Activated T-cell treated with anti-CD3 and anti-CD28 coated beads, Interleukin-2, amount 50 U/mL, for 4 hours (primary cell): ENCODE data around the gene MFSD12. TPM values are rescaled to one million over a fixed set of nuclear protein-coding genes. Genes with fewer than 3 reads are reported as not detected.
A peak's percentile ranks its signal among the peaks of the same experiment; 100 is the strongest.

Experiments
- ATAC-seq, 2 donors: fragments of 200-7000 bp; cut with Tn5 transposase; one replicate each; pipeline ENCODE4 v1.10.0; 2021
- DNase-seq: peaks from one replicate; pipeline ENCODE4 v3.0.0-alpha.2; 2020
- H3K27me3 Mint-ChIP-seq: one replicate; pipeline ENCODE4 v1.8.0; 2021; ENCODE audit warnings: low read depth, mixed read lengths
- H3K36me3 Mint-ChIP-seq: one replicate; pipeline ENCODE4 v1.8.0; 2022; ENCODE audit warnings: mixed read lengths; ENCODE audit not compliant: insufficient read depth
- H3K4me1 Mint-ChIP-seq: one replicate; pipeline ENCODE4 v1.8.0; 2021; ENCODE audit warnings: low read depth, mixed read lengths
- H3K4me3 Mint-ChIP-seq: one replicate; pipeline ENCODE4 v1.8.0; 2021; ENCODE audit warnings: mild to moderate bottlenecking, moderate library complexity, mixed read lengths
- H3K9me3 Mint-ChIP-seq: one replicate; pipeline ENCODE4 v1.8.0; 2021; ENCODE audit warnings: mixed read lengths
- total RNA-seq, 3 donors: library from RNA; stranded (reverse); gene quantifications; one replicate each; pipeline ENCODE4 v1.2.1, GENCODE V29; 2021

The MFSD12 gene
- total RNA-seq, 3 donors from 2014 or later = 94.6 to 148 (median 128) TPM

DNA sequence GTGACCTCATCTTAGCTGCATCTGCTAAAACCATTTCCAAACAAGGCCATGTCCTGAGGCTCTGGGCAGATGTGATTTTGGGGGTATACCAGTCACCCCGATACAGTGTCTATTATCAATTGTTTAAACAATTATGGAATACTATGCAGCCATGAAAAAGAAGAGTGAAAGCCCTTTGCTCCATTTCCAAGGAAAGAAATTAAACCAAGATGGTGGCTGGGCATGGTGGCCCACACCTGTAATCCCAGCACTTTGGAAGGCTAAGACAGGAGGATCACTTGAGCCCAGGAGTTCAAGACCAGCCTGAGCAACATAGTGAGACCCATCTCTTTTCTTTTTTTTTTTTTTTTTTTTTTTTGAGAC is 17.6 kb downstream of the MFSD12 start:
- DNase-seq (no peak), ATAC-seq (no peak)
- no peaks in the 10 kb centered on the region for H3K4me1 Mint-ChIP-seq
- H3K4me3 Mint-ChIP-seq = no peak overlapping the region
- no peaks in the 10 kb centered on the region for H3K27me3 Mint-ChIP-seq
- peaks cover 11% of the 10 kb centered on the region for H3K36me3 Mint-ChIP-seq
- H3K9me3 Mint-ChIP-seq = no peaks in the 10 kb centered on the region

DNA sequence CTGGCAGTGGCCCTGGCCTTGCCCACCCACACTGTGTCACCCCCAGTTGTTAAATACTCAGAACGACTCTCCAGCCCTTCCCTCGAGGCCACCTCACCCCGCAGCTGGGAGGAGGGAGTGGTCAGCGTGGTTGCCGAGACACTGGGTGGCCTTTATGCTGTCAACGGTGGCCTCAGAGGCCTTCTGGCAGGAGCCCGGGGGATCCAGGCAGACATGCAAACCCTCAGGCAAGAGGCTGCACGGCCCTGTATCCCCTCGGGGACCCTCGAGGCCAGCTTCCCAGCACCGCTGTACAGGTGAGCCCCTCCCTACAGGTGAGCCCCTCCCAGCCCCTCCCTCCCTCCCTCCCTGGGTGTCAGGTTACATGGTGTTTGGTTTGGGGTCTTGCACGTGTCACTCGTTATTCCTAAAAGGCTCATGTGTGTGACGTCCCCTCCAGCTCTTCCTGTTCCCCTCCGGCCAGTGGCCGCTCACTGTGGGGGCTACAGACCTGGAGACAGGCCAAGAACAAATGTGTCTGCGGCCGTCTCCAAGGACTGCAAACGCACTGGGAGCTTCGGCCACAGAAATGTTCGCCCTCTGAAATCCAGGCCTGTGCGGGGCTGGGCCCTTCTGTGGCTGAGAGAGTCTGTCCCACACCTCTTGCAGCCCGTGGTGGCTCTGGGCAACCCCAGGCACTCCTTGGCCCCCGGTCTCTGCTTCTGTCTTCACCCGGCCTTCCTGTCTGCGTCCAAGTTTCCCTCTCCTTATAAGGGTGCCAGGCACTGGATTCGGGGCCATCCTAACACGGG is 18.2 kb downstream of the MFSD12 start, which contains the start of gene TEKTIP1:
Gene TEKTIP1 (plus strand): TSS at position 210 of the 791 bp plus-strand sequence. CDS start 4 bp downstream, at position 214.
- Mint-ChIP-seq H3K4me1 (no peaks in the 10 kb centered on the region), H3K9me3 (no peaks in the 10 kb centered on the region), H3K36me3 (peaks cover 13% of the 10 kb centered on the region), H3K4me3 (no peak within 1 kb of the TSS), H3K27me3 (no peaks in the 10 kb centered on the region)
- ATAC-seq = no peak
- no peak for DNase-seq

- no peaks in the 10 kb centered on the region for H3K4me1 Mint-ChIP-seq
- no peaks in the 10 kb centered on the region for H3K27me3 Mint-ChIP-seq
- no peak overlapping the region for H3K4me3 Mint-ChIP-seq
- H3K36me3 Mint-ChIP-seq = peaks cover 13% of the 10 kb centered on the region
- no peak for ATAC-seq
- DNase-seq = no peak
- H3K9me3 Mint-ChIP-seq = no peaks in the 10 kb centered on the region
These were observed 19.0 kb downstream of the MFSD12 start for GRCh38 chr19:3538258-3538929.

DNA sequence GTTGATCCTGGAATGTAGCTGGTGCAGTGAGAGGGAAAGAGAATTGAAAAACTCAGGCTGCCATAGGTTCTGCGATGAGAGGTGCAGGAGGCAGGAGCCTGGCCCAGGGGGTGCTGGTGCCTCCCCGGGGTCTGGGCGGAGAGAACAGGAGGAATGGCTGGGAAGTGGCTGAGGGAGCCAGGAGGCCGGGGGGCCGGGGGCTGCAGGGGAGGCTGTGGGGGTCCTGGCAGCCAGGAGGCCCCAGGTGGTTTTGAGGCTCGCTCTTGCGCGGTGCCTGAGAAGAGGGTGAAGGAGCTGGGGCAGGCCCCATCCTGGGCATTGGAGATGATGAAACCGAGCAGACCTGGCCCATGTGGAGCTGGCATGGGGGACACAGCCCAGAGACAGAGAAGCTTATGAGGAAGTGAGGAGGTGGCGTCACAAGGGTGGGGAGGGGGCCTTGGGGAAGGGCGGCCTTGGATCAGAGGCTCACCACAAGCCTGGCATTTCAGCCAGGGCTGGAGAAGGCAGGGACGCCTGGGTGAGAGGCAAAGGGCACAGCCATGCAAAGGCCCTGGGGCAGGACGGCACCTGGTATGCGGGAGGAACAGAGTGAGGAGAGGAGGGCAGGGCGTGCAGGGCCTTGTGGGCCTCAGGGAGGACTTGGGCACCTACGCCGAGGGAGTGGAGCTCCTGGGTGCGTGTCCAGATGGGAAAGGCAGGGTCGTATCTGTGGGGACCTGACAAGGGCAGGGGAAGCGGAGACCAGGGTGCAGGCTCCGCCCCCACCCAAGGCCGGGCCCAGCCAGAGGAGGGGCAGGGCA is 19.7 kb downstream of the MFSD12 start:
- no peaks in the 10 kb centered on the region for H3K9me3 Mint-ChIP-seq
- peaks cover 13% of the 10 kb centered on the region for H3K36me3 Mint-ChIP-seq
- ATAC-seq (peak in 1 of 2 donors; percentile 17), DNase-seq (no peak)
- no peaks in the 10 kb centered on the region for H3K4me1 Mint-ChIP-seq
- H3K4me3 Mint-ChIP-seq = no peak overlapping the region
- H3K27me3 Mint-ChIP-seq = no peaks in the 10 kb centered on the region

- Mint-ChIP-seq H3K9me3 (no peaks in the 10 kb centered on the region), H3K4me1 (no peaks in the 10 kb centered on the region), H3K27me3 (no peaks in the 10 kb centered on the region), H3K36me3 (peaks cover 15% of the 10 kb centered on the region), H3K4me3 (no peak overlapping the region)
- DNase-seq (no peak), ATAC-seq (no peak)
These were observed 20.3 kb downstream of the MFSD12 start for GRCh38 chr19:3537101-3537437.

GRCh38 chr19:3536429-3537100 is 20.8 kb downstream of the MFSD12 start:
- Mint-ChIP-seq H3K27me3 (no peaks in the 10 kb centered on the region), H3K4me1 (no peaks in the 10 kb centered on the region), H3K9me3 (no peaks in the 10 kb centered on the region), H3K4me3 (no peak overlapping the region), H3K36me3 (peaks cover 15% of the 10 kb centered on the region)
- ATAC-seq (no peak), DNase-seq (no peak)

GRCh38 chr19:3535981-3536380 is 21.4 kb downstream of the MFSD12 start:
- no peak for DNase-seq
- H3K4me1 Mint-ChIP-seq = no peaks in the 10 kb centered on the region
- no peak for ATAC-seq
- no peaks in the 10 kb centered on the region for H3K27me3 Mint-ChIP-seq
- peaks cover 18% of the 10 kb centered on the region for H3K36me3 Mint-ChIP-seq
- no peaks in the 10 kb centered on the region for H3K9me3 Mint-ChIP-seq
- no peak overlapping the region for H3K4me3 Mint-ChIP-seq

- H3K27me3 Mint-ChIP-seq = no peaks in the 10 kb centered on the region
- H3K36me3 Mint-ChIP-seq = peaks cover 18% of the 10 kb centered on the region
- ATAC-seq (peak in 1 of 2 donors; percentile 6), DNase-seq (no peak)
- H3K9me3 Mint-ChIP-seq = no peaks in the 10 kb centered on the region
- no peak overlapping the region for H3K4me3 Mint-ChIP-seq
- no peaks in the 10 kb centered on the region for H3K4me1 Mint-ChIP-seq
These were observed 21.8 kb downstream of the MFSD12 start for GRCh38 chr19:3535563-3535965.

GRCh38 chr19:3535235-3535535 is 22.2 kb downstream of the MFSD12 start:
- no peaks in the 10 kb centered on the region for H3K4me1 Mint-ChIP-seq
- ATAC-seq = peak in 1 of 2 donors; percentile 8
- H3K27me3 Mint-ChIP-seq = no peaks in the 10 kb centered on the region
- DNase-seq = no peak
- no peaks in the 10 kb centered on the region for H3K9me3 Mint-ChIP-seq
- H3K4me3 Mint-ChIP-seq = no peak overlapping the region
- H3K36me3 Mint-ChIP-seq = peaks cover 18% of the 10 kb centered on the region

DNA sequence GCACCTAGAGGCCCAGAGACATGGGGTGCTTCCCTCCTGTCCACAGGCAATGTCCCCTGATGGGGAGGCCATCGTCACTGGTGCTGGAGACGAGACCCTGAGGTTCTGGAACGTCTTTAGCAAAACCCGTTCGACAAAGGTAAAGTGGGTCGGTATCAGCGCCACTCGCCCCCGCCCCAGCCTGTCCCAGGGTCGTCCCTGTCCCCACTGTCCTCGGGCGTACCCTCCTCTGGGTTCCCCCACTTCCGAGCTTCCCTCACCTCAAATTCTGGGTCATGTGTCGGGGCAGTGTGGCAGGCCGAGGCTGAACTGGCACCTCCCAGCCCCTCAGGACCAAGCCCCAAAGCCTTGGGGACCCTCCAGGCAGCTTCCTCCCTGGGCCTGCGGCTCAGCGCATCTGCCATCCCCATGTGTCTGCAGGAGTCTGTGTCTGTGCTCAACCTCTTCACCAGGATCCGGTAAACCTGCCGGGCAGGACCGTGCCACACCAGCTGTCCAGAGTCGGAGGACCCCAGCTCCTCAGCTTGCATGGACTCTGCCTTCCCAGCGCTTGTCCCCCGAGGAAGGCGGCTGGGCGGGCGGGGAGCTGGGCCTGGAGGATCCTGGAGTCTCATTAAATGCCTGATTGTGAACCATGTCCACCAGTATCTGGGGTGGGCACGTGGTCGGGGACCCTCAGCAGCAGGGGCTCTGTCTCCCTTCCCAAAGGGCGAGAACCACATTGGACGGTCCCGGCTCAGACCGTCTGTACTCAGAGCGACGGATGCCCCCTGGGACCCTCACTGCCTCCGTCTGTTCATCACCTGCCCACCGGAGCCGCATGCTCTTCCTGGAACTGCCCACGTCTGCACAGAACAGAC is 22.8 kb downstream of the MFSD12 start:
- no peaks in the 10 kb centered on the region for H3K27me3 Mint-ChIP-seq
- no peak for ATAC-seq

GRCh38 chr19:3533563-3534216 is 23.7 kb downstream of the MFSD12 start:
- ATAC-seq (no peak), DNase-seq (no peak)
- Mint-ChIP-seq H3K9me3 (no peaks in the 10 kb centered on the region), H3K4me3 (no peak overlapping the region), H3K27me3 (no peaks in the 10 kb centered on the region), H3K36me3 (peaks cover 18% of the 10 kb centered on the region), H3K4me1 (no peaks in the 10 kb centered on the region)

More for the DNA sequence above, 22.8 kb downstream of the MFSD12 start:
- Mint-ChIP-seq H3K36me3 (peaks cover 18% of the 10 kb centered on the region), H3K4me3 (no peak overlapping the region), H3K9me3 (no peaks in the 10 kb centered on the region), H3K4me1 (no peaks in the 10 kb centered on the region)
- no peak for DNase-seq

DNA sequence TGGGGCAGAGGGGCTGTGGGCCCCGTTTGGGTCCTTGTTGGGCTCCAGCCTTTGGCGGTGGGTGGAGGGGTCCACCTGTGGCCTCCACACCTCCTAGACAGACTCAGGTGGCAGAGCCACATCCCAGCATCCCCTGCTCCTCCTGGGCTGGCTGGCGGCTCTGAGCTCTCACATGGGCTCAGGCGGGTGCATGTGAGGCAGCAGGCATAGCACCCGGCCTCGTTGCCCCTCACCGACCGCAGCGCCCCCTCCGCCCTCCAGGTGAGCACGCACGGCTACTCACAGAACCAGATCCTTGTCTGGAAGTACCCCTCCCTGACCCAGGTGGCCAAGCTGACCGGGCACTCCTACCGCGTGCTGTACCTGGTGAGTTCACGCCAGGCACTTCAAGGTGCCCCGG is 24.4 kb downstream of the MFSD12 start:
- H3K27me3 Mint-ChIP-seq = no peaks in the 10 kb centered on the region
- no peaks in the 10 kb centered on the region for H3K9me3 Mint-ChIP-seq
- DNase-seq (no peak), ATAC-seq (no peak)
- no peaks in the 10 kb centered on the region for H3K4me1 Mint-ChIP-seq
- no peak overlapping the region for H3K4me3 Mint-ChIP-seq
- peaks cover 15% of the 10 kb centered on the region for H3K36me3 Mint-ChIP-seq

- ATAC-seq = no peak
These were observed 25.1 kb downstream of the MFSD12 start for GRCh38 chr19:3532154-3532786.

More at GRCh38 chr19:3532154-3532786, 25.1 kb downstream of the MFSD12 start:
- Mint-ChIP-seq H3K4me3 (no peak overlapping the region), H3K27me3 (no peaks in the 10 kb centered on the region), H3K4me1 (no peaks in the 10 kb centered on the region), H3K9me3 (no peaks in the 10 kb centered on the region), H3K36me3 (peaks cover 15% of the 10 kb centered on the region)
- DNase-seq = no peak
